Heart left ventricle (tissue), 16 donors: ENCODE results near the gene CDC123. TPM values are rescaled to one million over a fixed set of nuclear protein-coding genes. Genes with fewer than 3 reads are reported as not detected.
A peak's percentile ranks its signal among the peaks of the same experiment; 100 is the strongest.

ENCODE experiments used
- ATAC-seq, 4 donors: fragments of 200-7000 bp; cut with Tn5 transposase; one replicate each; pipeline ENCODE4 v1.9.1; 2020 to 2022; ENCODE audit warnings: moderate library complexity in 4 of 4, mild to moderate bottlenecking in 3 of 4, moderate number of reproducible peaks in 1 of 4
- DNase-seq, 5 donors: peaks; one replicate each; pipeline ENCODE4 v3.0.0-alpha.2; 2020
- H3K27ac ChIP-seq, 12 donors: fragments of 200-600 bp; sonication (generic) in 4 of 12; one replicate each; pipeline versions ENCODE4 v1.5.0 to v1.8.0; 2016 to 2022; ENCODE audit warnings: mild to moderate bottlenecking in 2 of 12
- H3K27me3 ChIP-seq, 9 donors: fragments of 200-600 bp; sonication (generic) in 2 of 9; one replicate each; pipeline versions ENCODE4 v1.5.1 to v1.8.0; 2016 to 2022; ENCODE audit warnings: mild to moderate bottlenecking in 3 of 9
- H3K36me3 ChIP-seq, 9 donors: fragments of 200-600 bp; sonication (generic) in 2 of 9; one replicate each; pipeline versions ENCODE4 v1.5.0 to v1.8.0; 2018 to 2022; ENCODE audit warnings: mild to moderate bottlenecking in 2 of 9
- H3K4me1 ChIP-seq, 12 donors: fragments of 200-600 bp; sonication (generic) in 4 of 12; one replicate each; pipeline versions ENCODE4 v1.5.0 to v1.8.0; 2016 to 2022; ENCODE audit warnings: mild to moderate bottlenecking in 3 of 12
- H3K4me3 ChIP-seq, 12 donors: fragments of 200-600 bp; sonication (generic) in 4 of 12; one replicate each; pipeline versions ENCODE4 v1.5.0 to v1.8.0; 2017 to 2022; ENCODE audit warnings: mild to moderate bottlenecking in 9 of 12, moderate library complexity in 4 of 12
- H3K9me3 ChIP-seq, 12 donors: fragments of 200-600 bp; sonication (generic) in 4 of 12; one replicate each; pipeline versions ENCODE4 v1.5.0 to v1.8.0; 2016 to 2022; ENCODE audit warnings: mild to moderate bottlenecking in 1 of 12
- POLR2A ChIP-seq, 2 donors: fragments of 450-650 bp; IDR thresholded peaks; one replicate each; pipeline ENCODE4 v1.6.1; 2017; ENCODE audit warnings: antibody characterized with exemption in 2 of 2, mild to moderate bottlenecking in 2 of 2, moderate library complexity in 2 of 2
- WGBS, 4 donors: extraction: QIAGEN DNeasy Blood & Tissue Kit in 2 of 4; methylation state at CpG; one replicate each; pipeline versions ENCODE4 v1.1.5 to v1.1.7; 2013 to 2018; 5-methylcytosine and 5-hydroxymethylcytosine counted together
- intact Hi-C, 10 donors: fragments of 100-400 bp; cut with DNase I; formaldehyde crosslinking; loops; one replicate each; pipeline versions ENCODE4 v1.11.1 to v1.14.2; 2022
- polyA plus RNA-seq, 2 donors: library from polyadenylated mRNA; stranded (reverse); fragments of 200-250 nt; gene quantifications; one replicate each; pipeline ENCODE4 v1.2.3, GENCODE V29; 2013
- total RNA-seq, 9 donors: library from RNA; depleted of rRNA in 2 of 9; stranded (reverse); fragments of >200 nt in 2 of 9; fragmentation: NEBNext Ultra II Directional in 3 of 9; extraction: Animal tissue kit (Norgen Biotek cat#: 25700) in 3 of 9; gene quantifications; one replicate each; pipeline versions ENCODE4 v1.1.0 to v1.2.4, GENCODE V29; 2016 to 2023
- TF ChIP-seq, protein P1 (sequence below), 12 donors: fragments of 200-600 bp; sonication (generic) in 4 of 12; IDR thresholded peaks; one replicate each; pipeline versions ENCODE4 v1.5.0 to v1.8.0; 2018 to 2022; ENCODE audit warnings: antibody characterized with exemption in 12 of 12, mild to moderate bottlenecking in 5 of 12
- donor health status: ischemic (EF 13 %, LVEDD 7.1; RV severe dilation, severe dysfunction).
- donor health status: healthy with polysubstance abuse.
- donor health status: DM: no; HTN: yes; CAD: no.
- donor health status: DM: no; HTN: no; CAD: no.
- donor health status: ischemic (EF 25% LVEDD 6.9; RV normal size, moderate dysfunction).
- donor health status: ischemic (EF 25% LVEDD 5.7; RV mildly dilated, moderate dysfunction).
- donor health status: healthy.
- donor health status: DM: yes; HTN: yes; CAD: no.
- donor health status: ischemic (EF 35%, LVEDD 5.7; RV mildly dilated, moderate dysfunction).
- donor health status: nonischemic (EF 11% LVEDD 7.7; RV severe dilation, severe dysfunction).
- donor health status: DM: yes; HTN: yes; CAD: no.
- donor health status: PGD.
- donor health status: ischemic (EF 29% LVEDD 5.4; RV normal size, mild dysfunction).
- donor health status: nonischemic (EF 23%, LVEDD 6.1; RV moderate dilation, normal function).

CDC123 gene
- total and polyA plus RNA-seq, 11 donors = 21.9 to 66.3 (median 52.7) TPM

DNA sequence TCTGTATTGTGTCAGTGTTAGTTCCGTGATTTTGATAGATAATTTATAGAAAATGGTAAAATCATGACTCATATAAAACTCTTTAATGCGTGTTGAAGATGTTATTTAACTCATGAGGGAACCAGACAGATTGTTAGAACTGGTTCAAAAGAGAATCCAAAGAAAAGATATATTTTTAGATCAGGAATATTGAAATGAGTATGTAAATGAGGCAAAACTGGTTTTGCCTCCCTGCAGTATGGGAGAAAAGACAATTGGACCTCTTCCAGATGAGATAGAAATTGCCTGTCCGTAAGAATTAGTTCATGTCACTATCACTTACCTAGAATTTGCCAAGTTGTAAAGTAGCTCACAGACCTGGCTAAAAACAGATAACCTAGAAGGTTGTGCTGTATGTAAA is 17.6 kb downstream of the CDC123 start:
- Histone ChIP-seq H3K27ac (no peak overlapping the region), H3K9me3 (no peaks in the 10 kb centered on the region), H3K4me3 (no peak overlapping the region), H3K36me3 (peaks cover 0 to 82% (median 69%) of the 10 kb centered on the region in 9 donors), H3K4me1 (peaks cover 0 to 21% (median 10%) of the 10 kb centered on the region in 12 donors), H3K27me3 (no peaks in the 10 kb centered on the region)
- WGBS, 4 donors = 68 to 79% (median 74%) methylated on average over 3 of the region's 3 CpGs
- intact Hi-C loops = loop anchor here in 2 of 10 donors (2.0 to 10.0 kb wide), 2 partner anchors 441 to 497 kb away; no protein-coding TSS in a partner anchor
- DNase-seq (no peak), ATAC-seq (no peak)
- TF ChIP-seq POLR2A (IDR thresholded peaks at IDR 0.05) = no peak
- TF ChIP-seq, protein P1, sequence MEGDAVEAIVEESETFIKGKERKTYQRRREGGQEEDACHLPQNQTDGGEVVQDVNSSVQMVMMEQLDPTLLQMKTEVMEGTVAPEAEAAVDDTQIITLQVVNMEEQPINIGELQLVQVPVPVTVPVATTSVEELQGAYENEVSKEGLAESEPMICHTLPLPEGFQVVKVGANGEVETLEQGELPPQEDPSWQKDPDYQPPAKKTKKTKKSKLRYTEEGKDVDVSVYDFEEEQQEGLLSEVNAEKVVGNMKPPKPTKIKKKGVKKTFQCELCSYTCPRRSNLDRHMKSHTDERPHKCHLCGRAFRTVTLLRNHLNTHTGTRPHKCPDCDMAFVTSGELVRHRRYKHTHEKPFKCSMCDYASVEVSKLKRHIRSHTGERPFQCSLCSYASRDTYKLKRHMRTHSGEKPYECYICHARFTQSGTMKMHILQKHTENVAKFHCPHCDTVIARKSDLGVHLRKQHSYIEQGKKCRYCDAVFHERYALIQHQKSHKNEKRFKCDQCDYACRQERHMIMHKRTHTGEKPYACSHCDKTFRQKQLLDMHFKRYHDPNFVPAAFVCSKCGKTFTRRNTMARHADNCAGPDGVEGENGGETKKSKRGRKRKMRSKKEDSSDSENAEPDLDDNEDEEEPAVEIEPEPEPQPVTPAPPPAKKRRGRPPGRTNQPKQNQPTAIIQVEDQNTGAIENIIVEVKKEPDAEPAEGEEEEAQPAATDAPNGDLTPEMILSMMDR (IDR thresholded peaks at IDR 0.05) = no peak

DNA sequence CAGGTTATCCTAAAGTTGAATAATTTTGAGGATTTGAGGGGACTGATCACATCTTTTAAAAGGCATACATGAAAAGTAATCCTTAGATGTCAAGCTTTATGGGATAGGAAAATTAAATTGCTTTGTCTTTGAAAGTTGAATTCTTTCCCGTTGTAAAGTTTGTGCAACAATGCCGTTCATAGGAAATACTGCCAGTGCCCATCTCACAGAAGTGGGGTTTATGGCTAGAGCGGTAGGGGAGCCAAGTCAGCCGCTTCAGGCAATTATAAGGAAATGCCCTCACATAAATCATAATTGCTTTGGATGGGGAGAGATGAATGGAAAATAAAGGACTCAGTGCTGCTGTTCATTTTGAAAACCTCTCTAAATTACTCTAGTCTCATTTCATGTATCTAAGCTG is 18.1 kb downstream of the CDC123 start:
- Histone ChIP-seq H3K9me3 (no peaks in the 10 kb centered on the region), H3K4me3 (no peak overlapping the region), H3K27me3 (no peaks in the 10 kb centered on the region), H3K36me3 (peaks cover 0 to 82% (median 73%) of the 10 kb centered on the region in 9 donors), H3K4me1 (peaks cover 0 to 21% (median 10%) of the 10 kb centered on the region in 12 donors), H3K27ac (peak overlapping the region in 2 of 12 donors; percentile 33 to 45)
- DNase-seq (no peak), ATAC-seq (no peak)
- 84 to 93% (median 90%) methylated on average over 4 of the region's 4 CpGs for WGBS, 4 donors
- no peak for TF ChIP-seq POLR2A (IDR thresholded peaks at IDR 0.05)
- TF ChIP-seq, protein P1 (IDR thresholded peaks at IDR 0.05) = no peak
- intact Hi-C loops = loop anchor here in 2 of 10 donors (2.0 to 10.0 kb wide), 2 partner anchors 441 to 497 kb away; no protein-coding TSS in a partner anchor

DNA sequence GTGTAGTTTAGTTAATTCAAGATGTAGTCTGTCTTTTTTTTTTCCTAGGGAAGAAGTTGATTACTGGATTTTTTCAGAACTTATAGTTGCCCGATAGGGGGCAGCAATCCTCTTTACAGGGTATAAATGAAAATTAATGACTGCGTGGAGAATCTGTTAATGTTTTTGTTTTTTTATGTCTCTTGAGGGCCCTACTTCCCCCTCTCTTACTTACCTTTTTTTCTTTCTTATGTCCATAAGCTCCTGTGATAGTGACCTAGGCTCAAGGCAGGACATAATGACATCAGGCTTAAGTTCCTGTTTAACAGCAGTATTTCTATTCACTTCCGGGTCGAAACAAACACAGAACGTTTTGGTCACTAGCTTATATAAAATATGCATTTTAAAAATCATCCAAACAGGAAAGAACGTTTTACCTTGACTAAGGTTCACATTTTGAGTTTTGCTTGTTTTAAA is 18.8 kb downstream of the CDC123 start:
- H3K27ac ChIP-seq = peak overlapping the region in 2 of 12 donors; percentile 33 to 45
- WGBS, 4 donors = 32 to 36% (median 35%) methylated on average over 6 of the region's 6 CpGs
- no peaks in the 10 kb centered on the region for H3K9me3 ChIP-seq
- H3K4me1 ChIP-seq = peaks cover 0 to 21% (median 10%) of the 10 kb centered on the region in 12 donors
- H3K27me3 ChIP-seq = no peaks in the 10 kb centered on the region
- peaks cover 0 to 82% (median 73%) of the 10 kb centered on the region in 9 donors for H3K36me3 ChIP-seq
- TF ChIP-seq POLR2A (IDR thresholded peaks at IDR 0.05) = no peak
- TF ChIP-seq, protein P1 (IDR thresholded peaks at IDR 0.05) = peak; percentile 60 to 78 (median 70)
- peak overlapping the region in 5 of 12 donors; percentile 11 to 35 (median 14) for H3K4me3 ChIP-seq
- DNase-seq (no peak), ATAC-seq (peak in 2 of 4 donors; percentile 22 to 34)
- intact Hi-C loops = loop anchor here in 4 of 10 donors (2.0 to 10.0 kb wide), 3 partner anchors 440 to 498 kb away; no protein-coding TSS in a partner anchor

DNA sequence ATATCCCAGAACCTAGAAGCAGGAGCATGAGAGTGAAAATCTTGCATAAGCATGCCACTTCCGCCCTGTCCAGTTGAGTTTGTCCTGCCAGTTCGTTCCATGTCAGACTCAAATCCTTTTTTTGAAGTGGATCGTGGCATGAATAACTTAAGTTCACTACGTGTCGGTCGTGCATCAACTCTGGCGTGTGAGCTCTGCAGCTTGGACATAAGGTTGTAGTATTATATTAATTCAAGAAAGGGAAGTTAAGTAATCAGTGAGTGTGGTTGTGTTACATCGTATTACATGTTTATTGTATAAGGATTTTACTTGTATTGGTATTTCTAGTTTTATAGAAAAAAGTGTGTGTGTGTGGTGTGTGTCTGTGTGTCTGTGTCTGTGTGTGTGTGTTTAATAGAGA is 23.0 kb downstream of the CDC123 start:
- DNase-seq (no peak), ATAC-seq (no peak)
- no peak overlapping the region for H3K4me3 ChIP-seq
- H3K4me1 ChIP-seq = peaks cover 0 to 34% (median 16%) of the 10 kb centered on the region in 12 donors
- H3K27me3 ChIP-seq = no peaks in the 10 kb centered on the region
- intact Hi-C loops = loop anchor here in 3 of 10 donors (5.0 to 10.0 kb wide), 2 partner anchors 436 to 493 kb away; no protein-coding TSS in a partner anchor
- peaks cover 0 to 71% (median 58%) of the 10 kb centered on the region in 9 donors for H3K36me3 ChIP-seq
- TF ChIP-seq, protein P1 (IDR thresholded peaks at IDR 0.05) = no peak
- no peak for TF ChIP-seq POLR2A (IDR thresholded peaks at IDR 0.05)
- WGBS, 4 donors = 87 to 94% (median 93%) methylated on average over 8 of the region's 8 CpGs
- H3K27ac ChIP-seq = no peak overlapping the region
- H3K9me3 ChIP-seq = no peaks in the 10 kb centered on the region
